Measurements from ENCODE around the gene INO80E.
"Not testable (repeated sequence)": the region's sequence is repeated elsewhere in the genome, so short reads cannot be mapped to it uniquely, and the experiment has no call there.

Gene INO80E, protein sequence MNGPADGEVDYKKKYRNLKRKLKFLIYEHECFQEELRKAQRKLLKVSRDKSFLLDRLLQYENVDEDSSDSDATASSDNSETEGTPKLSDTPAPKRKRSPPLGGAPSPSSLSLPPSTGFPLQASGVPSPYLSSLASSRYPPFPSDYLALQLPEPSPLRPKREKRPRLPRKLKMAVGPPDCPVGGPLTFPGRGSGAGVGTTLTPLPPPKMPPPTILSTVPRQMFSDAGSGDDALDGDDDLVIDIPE

DNA sequence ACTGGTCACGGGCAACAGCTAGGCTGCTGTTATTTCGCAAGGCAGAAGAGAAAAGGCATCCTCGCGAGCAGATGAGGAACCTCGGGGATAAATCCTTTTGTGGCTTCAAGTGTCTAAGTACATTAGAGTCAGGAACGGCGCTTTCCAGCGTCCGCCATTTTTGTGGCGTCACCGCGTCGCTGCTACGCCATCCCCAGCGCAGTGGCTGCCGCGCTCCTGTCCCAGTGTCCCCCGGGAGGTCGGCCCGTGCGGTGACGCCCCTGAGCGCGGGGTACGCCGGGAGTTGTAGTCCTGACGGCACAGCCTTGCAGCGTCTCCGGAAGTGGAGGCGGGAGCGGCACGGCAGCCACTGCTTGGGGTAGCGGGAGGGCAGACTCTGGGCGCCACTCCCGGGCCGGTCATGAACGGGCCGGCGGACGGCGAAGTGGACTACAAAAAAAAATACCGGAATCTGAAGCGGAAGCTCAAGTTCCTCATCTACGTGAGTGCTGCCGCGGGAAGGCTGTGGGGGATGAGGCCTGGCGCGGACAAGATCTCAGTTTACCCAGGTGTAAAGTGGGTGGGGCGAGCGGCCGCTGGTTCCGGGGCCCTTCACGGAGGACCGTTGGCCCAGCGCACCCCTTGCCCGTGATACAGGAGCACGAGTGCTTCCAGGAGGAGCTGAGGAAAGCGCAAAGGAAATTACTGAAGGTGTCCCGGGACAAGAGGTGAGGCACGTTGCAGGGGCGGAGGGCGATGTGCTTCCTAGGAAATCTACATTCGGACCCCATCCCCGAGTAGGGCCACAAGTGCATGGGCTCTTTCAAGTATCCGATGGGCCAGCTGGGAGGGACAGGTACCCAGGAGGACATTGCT, at the start of gene INO80E:
TSS of gene INO80E (plus strand) at position 331 of the 855 bp plus-strand sequence. CDS start at position 401, 70 bp downstream.
- DNase-seq, result peak; percentile 90

DNA sequence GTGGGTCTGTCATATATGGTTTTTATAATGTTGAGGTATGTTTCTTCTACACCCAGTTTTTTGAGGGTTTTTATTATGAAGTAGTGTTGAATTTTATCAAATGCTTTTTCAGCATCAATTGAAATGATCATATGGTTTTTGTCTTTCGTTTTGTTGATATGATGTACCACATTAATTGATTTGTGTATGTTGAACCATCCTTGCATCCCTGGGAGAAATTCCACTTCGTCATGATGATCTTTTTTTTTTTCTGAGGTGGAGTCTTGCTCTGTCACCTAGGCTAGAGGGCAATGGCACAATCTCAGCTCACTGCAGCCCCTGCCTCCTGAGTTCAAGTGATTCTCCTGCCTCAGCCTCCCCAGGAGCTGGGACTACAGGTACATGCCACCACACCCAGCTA, 48.1 kb upstream of the INO80E start:
- no peak for DNase-seq

DNA sequence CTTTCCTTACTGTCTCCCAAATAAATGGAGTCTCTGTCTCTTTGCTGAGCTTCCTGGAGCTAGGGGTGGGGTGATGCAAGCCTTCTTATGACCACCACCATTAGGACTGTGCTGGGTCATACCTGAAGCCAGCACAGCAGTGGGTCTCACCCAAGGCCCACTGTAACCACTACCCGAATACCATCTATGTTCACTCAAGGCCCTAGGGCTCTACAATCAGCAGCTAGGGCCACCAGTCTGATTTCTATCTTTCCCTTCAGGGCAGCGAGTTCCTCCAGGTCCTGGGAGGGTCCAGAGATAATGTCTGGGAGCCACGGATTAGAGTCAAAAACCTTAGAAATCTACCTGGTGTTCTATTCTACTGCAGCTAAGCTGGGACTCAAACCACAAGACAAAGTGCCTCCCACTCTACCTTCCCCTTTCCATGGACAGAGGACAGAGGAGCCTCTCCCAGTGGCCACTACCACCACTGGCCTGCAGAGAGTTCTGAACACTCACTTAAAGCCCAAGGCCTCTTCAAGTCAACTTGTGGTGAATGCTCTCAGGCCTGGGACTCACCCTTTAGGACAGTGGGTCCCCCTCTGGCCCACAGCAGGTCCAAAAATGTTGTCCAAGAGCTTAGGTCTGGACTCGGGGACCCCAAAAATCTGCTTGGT, 45.1 kb upstream of the INO80E start:
- no peak for DNase-seq

DNA sequence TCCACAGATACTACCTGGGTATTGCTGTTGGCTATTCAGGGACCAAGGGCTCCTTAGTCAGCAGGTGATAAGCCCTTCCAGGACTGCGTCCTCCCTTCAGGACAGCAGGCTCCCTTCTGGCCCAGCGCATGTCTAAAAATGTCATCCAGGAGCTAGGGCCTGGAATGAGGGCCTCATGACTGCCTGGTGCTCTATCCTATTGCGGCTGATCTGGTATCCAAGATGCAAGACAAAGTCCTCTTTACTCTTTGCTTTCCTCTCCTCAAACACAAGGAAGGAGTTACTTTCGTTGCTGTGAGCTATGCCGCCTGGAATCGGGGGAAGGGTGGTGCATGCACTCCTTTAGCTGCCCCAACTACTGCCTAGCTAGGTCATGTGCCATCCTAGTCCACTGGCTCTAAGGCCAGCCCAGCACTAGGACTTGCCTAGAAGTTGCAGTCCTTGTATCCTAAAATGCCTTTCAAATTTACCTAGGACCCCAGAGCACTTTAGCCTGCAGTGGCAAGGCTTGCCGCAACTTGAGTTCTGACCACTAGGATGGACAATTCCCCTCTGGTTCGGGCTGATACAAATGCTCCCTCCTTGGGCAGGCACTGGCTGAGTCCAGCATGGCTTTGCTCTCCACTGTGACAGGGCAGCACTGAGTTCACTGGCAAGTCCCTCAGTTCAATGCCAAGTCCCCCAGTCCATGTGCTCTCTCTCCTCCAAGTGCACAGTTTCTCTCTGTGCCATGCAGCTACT, 44.2 kb upstream of the INO80E start:
- no peak for DNase-seq

DNA sequence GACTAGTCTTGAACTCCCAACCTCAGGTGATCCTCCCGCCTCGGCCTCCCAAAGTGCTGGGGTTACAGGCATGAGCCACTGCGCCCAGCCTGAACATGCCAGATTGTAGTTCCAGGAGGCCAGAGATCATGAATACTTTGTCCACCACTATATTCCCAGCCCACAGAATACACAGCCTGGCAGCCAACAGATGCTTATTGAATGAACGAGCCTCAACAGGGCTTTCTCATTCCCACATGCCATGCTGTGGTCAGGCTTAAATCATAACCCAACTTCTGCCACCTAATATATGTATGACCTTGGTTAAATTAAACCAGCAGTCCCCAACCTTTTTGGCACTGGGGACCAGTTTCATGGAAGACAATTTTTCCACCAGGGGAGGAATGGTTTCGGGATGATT, 37.3 kb upstream of the INO80E start:
- DNase-seq, result no peak

DNA sequence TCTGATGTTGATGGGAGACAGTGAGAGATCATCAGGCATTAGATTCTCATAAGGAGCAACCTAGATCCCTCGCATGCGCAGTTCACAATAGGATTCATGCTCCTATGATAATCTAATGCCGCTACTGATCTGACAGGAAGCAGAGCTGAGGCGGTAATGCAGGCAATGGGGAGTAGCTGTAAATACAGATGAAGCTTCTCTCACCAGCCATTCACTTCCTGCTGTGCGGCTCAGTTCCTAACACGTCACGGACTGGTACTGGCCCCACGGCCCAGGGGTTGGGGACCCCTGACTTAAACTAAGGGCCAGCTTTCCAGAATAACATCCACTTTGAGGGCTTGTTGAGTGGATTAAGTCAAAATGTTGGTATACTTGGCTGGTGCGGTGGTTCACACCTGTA, 36.7 kb upstream of the INO80E start:
- DNase-seq, result no peak

DNA sequence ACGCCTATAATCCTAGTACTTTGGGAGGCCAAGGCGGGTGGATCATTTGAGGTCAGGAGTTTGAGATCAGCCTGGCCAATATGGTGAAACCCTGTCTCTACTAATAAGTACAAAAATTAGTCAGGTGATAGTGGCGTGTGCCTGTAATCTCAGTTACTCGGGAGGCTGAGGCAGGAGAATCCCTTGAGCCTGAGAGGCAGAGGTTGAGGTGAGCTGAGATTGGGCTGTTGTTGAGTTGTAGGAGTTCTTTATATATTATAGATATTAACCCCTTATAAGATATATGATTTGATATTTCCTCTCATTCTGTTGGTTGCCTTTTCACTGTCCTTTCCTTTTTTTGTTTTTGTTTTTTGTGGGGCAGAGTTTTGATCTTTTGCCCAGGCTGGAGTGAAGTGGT, 36.2 kb upstream of the INO80E start:
- not testable (repeated sequence) for DNase-seq

DNA sequence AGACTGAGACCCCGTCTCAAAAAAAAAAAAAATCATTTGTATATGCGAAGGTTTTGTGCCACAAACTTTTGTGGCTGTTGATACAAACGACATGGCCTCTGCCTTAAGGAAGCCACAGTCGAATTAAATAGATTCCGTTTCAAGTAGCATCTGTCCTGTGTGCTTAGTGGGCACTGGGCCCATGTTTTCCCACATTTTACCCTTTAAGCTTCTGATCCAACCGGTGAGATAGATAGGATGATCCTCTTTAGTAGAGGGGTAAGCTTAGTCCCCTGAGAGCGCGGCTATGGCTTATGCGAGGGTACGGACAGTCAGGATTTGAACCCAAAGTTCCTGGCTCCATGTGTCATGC, 34.9 kb upstream of the INO80E start:
- DNase-seq, result no peak

DNA sequence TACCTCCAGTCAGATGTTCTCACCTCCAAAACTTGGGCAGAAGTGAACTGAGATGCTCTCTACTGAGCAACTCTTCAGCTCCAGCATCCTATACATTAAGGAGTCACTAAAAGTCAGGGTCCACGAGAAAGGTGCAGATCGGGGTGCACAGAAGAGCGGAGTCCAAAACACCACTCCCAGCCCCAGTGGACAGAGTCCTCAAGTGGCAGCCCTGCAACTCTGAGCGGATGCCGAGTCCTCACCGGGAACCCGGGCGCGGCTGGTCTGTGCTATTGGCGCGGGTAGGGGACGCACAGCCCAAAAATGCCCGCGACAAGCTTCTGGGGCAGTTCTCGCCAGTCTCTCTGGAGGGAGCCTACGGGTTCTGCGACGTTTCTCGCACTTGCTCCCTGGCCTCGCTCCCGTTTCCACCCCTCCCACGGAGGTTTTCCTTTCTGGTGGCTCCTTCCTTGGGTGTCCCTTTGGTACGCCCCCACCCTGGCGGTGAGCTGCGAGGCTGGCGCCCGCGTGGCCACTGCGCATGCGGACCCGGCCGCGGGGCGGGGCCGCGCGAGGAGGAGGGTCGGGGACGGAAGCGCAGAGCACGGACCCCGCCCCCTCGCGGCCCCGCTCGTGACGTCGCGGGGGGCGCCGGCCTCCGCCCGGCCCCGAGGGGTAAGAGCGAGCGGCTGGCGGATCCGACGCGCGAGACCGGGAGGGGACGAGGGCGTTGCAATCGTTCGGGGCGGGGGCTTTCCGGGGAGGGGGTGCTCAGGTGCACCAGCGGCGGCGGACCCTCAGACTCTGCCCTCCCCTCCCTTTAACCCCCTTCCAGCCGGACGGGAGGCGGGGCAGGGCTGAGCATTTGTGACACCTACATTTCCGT, 34.3 kb upstream of the INO80E start, which contains the start of gene TMEM219:
TSS of gene TMEM219 (plus strand) at position 601 of the 865 bp plus-strand sequence. CDS start 1,065 bp downstream, outside the sequence.
- peak; percentile 81 for DNase-seq

DNA sequence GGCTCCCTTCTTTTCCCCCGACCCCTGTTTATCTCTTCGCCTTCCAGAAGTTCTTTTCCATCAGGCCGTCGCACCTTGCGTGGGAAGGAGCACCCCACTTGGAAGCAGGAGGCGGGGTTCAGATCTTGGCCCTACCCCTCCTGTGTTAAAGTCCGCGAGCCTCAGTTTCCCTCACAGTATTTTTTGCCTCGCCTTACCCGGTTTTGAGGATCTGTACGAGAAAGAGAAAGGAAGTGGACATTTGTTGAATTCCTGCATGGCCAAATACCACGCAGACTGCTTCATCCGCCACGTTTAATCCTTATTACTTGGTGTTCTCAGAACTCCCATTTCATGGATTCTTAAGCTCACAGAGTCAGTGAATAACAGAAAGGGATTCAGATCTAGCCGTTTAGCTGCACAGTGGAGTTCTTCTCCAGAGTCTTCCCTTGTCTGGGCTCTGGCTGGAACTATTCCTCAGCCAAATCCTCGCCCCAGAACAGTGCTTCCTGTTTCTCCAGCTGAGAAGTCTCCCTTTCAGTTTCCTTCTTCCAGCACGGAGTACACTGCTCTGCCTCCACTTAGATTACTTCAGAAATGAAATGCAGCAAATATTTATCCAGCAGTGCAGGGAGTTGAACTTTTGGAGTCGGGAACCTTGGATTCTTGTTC, 33.6 kb upstream of the INO80E start:
- DNase-seq, result no peak

DNA sequence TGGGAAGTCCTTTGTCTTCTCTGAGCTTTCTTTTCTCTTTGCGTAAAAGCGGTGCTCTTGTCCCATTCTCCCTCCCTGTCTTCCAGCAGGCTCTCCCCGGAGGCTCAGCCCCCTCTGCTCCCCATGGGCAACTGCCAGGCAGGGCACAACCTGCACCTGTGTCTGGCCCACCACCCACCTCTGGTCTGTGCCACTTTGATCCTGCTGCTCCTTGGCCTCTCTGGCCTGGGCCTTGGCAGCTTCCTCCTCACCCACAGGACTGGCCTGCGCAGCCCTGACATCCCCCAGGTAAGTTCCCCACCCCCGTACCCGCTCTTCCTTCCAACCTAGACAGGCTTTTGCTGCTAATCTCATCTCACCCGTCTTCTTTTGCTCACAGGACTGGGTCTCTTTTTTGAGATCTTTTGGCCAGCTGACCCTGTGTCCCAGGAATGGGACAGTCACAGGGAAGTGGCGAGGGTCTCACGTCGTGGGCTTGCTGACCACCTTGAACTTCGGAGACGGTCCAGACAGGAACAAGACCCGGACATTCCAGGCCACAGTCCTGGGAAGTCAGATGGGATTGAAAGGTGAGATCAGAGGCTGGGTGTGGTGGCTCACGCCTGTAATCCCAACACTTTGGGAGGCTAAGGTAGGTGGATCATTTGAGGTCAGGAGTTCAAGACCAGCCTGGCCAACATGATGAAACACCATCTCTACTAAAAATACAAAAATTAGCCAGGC, 32.9 kb upstream of the INO80E start:
- DNase-seq, result no peak

DNA sequence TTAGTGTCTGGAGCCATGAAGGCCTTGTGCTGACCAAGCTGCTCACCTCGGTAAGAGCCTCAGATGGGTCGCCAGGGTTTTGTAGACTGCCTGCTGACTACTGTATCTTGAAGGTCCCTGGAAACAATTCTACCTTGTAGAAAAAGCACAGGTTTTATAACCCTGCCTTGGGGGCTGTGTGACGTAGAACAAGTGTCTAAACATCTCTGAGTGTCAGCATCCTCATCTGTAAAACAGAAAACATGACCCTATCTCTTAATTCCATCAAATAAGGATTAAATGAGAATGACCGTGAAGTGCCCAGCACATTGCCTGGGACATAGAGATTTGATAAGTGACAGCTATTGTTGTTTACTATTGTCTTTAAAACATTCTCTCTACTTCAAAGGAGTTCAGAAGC, 27.8 kb upstream of the INO80E start:
- no peak for DNase-seq

DNA sequence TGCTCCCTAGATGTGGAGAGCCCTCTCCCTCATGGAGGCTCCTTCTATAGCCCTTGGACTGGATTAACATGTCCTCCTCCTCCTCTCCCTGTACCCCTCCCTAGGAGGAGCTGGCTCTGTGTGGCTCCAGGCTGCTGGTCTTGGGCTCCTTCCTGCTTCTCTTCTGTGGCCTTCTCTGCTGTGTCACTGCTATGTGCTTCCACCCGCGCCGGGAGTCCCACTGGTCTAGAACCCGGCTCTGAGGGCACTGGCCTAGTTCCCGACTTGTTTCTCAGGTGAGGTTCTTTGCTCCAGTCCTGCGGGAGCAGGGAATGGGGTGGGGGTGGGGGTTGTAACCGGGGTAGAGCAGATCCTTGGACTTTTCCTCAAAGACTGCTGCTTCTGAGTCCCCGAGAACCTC, 24.7 kb upstream of the INO80E start:
- no peak for DNase-seq

DNA sequence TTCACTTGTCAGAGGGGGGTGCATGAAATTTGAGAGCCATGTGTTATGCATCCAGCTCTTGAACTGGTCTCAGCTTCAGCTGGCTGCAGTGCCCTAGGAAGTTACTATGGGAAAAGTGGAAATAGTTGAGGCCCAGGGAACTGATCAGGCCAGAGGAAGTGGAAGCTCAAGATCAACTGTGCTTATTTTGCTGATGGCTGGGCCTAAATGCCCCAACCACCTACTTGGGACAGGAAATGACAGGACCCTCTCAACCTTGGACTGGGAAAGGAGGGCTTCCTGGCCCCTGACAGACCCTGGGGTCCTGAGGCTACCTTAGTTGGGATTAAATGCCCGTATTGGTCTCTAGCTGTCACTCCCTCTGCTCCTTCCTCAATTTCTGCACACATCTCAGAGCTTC, 23.5 kb upstream of the INO80E start:
- DNase-seq, result no peak

DNA sequence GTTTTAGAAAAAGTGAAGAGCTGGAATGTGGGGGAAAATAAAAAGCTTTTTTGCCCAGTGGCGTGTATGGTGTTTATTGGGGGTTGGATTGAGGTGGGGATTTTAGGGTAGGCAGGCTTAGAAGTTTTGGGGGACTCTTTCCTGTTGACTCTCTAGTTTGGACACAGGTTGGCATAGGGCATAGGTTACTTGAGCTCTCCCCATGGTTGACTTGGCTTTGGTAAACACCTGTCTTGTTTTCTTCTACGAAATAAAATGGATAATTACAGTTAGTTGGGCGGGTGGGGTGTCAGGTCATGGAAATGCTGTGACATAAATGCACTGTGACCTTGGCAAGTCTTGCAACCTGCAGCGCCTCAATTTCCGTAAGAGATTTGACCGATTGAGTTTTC, 23.1 kb upstream of the INO80E start:
- DNase-seq, result no peak

DNA sequence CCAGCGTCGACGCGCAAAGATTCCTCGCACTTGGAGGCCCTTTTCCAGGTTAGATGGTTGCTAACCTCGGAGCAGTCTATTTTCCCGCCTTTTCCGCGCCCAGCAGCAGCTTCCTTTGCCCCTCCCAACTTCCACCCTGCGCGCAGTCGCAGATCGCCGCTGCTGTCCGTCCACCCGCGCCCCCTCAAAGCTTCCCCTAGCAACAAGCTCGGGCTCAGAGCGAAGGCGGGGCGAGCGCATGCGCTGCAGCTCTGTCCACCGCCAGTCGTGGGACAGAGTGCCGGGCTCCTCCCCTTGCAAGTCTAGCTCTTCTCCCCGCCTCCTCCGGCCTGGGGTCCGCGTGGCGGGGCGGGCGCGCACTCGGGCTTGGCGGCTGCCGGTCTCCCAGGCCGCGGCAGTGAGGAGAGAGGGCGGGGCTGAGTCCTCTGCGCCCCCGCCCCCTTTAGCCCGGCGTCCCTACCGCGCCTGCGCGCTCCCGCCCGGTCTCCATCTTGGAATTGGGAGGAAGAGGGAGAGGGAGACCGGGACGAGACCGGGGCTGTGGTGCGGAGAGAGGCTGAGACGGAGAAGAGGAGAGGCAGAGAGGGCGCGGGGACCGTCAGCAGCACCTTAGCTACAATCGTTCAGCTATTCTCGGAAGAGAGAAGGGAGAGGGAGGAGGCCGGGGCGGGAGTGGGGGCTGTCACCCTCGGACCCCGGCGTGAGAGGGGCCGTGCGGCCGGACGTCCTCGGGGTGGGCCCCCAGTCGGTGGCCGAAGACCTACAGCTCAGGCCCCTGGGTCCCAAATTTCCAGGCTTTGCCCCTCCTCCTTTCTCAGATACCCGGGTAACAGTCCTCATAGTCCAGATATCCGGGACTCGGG, 22.4 kb upstream of the INO80E start, which contains the start of gene TAOK2:
TSS of gene TAOK2 (plus strand) at position 485 of the 863 bp plus-strand sequence. CDS start 3,905 bp downstream, outside the sequence.
- DNase-seq, result peak; percentile 94

DNA sequence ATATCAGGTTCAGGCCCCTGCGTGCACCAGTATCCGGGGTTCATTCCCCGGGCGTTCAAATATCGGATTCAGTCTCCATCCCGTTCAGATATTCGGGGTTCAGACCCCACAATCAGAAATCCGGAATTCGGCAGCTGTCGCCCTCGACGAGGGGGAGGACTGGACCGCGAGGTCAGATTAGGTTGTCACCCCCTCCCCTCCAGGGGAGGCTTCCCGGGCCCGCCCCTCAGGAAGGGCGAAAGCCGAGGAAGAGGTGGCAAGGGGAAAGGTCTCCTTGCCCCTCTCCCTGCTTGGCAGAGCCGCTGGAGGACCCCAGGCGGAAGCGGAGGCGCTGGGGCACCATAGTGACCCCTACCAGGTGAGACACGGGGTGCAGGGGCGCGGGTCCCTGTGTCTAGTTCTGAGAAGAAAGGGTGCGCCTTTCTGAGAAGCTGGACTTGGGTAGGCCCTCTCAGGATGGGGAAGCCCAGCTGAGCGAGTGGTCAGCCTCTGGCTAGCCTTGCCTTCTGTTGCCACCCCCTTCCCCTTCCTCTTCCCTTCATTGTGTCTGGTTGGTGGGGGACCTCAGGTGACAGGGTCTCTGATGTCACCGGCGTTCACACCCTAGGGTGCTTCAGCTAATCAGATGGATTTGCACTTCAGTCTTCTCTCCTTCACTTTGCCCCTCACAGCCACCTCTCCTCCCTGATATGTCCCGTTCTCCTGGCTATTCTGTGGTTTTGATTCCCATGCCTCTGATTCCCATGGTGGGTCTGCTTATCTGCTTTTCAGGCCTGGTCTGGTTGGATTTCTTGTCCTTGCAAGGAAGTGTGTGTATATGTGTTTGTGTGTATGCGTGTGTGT, 21.5 kb upstream of the INO80E start:
- DNase-seq, result no peak

DNA sequence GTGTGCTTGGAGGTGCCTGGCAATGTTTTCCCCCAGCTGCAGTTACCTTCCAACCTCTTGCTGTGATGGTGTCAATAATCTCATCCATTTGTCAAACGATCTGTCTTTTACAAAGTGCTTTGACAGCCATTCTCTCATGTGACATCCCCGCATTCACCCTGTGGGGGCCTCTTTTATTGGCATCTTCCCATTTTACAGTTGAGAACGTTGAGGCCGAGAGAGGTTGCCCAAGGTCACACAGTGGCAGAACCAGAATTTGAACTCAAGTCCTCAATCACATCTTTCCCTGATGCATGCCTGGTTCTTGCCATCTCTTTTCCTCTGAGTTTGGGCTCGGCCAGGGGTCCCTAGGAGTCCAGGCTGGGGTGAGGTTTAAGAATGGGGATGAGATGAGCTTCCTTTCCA, 20.9 kb upstream of the INO80E start:
- DNase-seq, result no peak
